ENCODE data around the gene SH3BP5. TPM values are rescaled to one million over a fixed set of nuclear protein-coding genes. Genes with fewer than 3 reads are reported as not detected.
A peak's percentile ranks its signal among the peaks of the same experiment; 100 is the strongest.

Gene SH3BP5
- total and polyA plus RNA-seq, 12 donors: 6.7 to 22.4 (median 9.8) TPM

GRCh38 chr3:15323063-15323462 lies 9.3 kb downstream of the SH3BP5 start:
- Histone ChIP-seq H3K36me3 (peaks cover 0 to 24% (median 0%) of the 10 kb centered on the region in 9 donors), H3K27ac (peak overlapping the region in 1 of 10 donors; percentile 3), H3K9me3 (no peaks in the 10 kb centered on the region), H3K4me3 (no peak overlapping the region), H3K27me3 (no peaks in the 10 kb centered on the region), H3K4me1 (peaks cover 10 to 91% (median 74%) of the 10 kb centered on the region in 9 donors)
- no peak for TF ChIP-seq CTCF (IDR thresholded peaks at IDR 0.05)
- no peak for DNase-seq
- intact Hi-C loops (cut with DNase I): no loop called here
- 97 to 98% methylated on average over 6 of the region's 6 CpGs for WGBS, 2 donors
- ATAC-seq: no peak

- WGBS, 2 donors: 92 to 93% methylated on average over 1 of the region's 1 CpG
- Histone ChIP-seq H3K4me3 (no peak overlapping the region), H3K4me1 (peaks cover 9 to 91% (median 76%) of the 10 kb centered on the region in 9 donors), H3K27ac (peak overlapping the region in 5 of 10 donors; percentile 18 to 74 (median 67)), H3K36me3 (peaks cover 0 to 7% (median 0%) of the 10 kb centered on the region in 9 donors), H3K9me3 (no peaks in the 10 kb centered on the region), H3K27me3 (no peaks in the 10 kb centered on the region)
- no peak for DNase-seq
- intact Hi-C loops (cut with DNase I): no loop called here
- no peak for TF ChIP-seq CTCF (IDR thresholded peaks at IDR 0.05)
- no peak for ATAC-seq
Observed at GRCh38 chr3:15321349-15321748, 11.0 kb downstream of the SH3BP5 start.

- H3K27ac ChIP-seq: peak overlapping the region in 9 of 10 donors; percentile 18 to 74 (median 45)
- ATAC-seq: peak; percentile 48 to 80 (median 63)
- H3K27me3 ChIP-seq: no peaks in the 10 kb centered on the region
- peak in 1 of 2 donors; percentile 39 for DNase-seq
- no peaks in the 10 kb centered on the region for H3K36me3 ChIP-seq
- no peak overlapping the region for H3K4me3 ChIP-seq
- intact Hi-C loops (cut with DNase I): loop anchor here in 2 of 10 donors (5.0 kb wide), 2 partner anchors 42 to 47 kb away; no protein-coding TSS in a partner anchor
- H3K4me1 ChIP-seq: peaks cover 8 to 87% (median 73%) of the 10 kb centered on the region in 9 donors
- 42 to 60% methylated on average over 4 of the region's 4 CpGs for WGBS, 2 donors
- TF ChIP-seq CTCF (IDR thresholded peaks at IDR 0.05): no peak
- no peaks in the 10 kb centered on the region for H3K9me3 ChIP-seq
Observed at GRCh38 chr3:15319575-15319974, 12.8 kb downstream of the SH3BP5 start.

GRCh38 chr3:15319136-15319535 lies 13.2 kb downstream of the SH3BP5 start:
- Histone ChIP-seq H3K4me3 (no peak overlapping the region), H3K4me1 (peaks cover 8 to 87% (median 73%) of the 10 kb centered on the region in 9 donors), H3K27me3 (no peaks in the 10 kb centered on the region), H3K9me3 (no peaks in the 10 kb centered on the region), H3K27ac (peak overlapping the region in 9 of 10 donors; percentile 18 to 74 (median 45)), H3K36me3 (no peaks in the 10 kb centered on the region)
- WGBS, 2 donors: 68 to 75% methylated on average over 2 of the region's 2 CpGs
- DNase-seq (no peak), ATAC-seq (no peak)
- no peak for TF ChIP-seq CTCF (IDR thresholded peaks at IDR 0.05)
- intact Hi-C loops (cut with DNase I): loop anchor here in 2 of 10 donors (5.0 kb wide), 2 partner anchors 42 to 47 kb away; no protein-coding TSS in a partner anchor
